GM21717 (cell line): ENCODE results near the gene THRB.

Experiments
- ATAC-seq: cut with Tn5 transposase; IDR thresholded peaks from one replicate; pipeline ENCODE4 v1.9.1; 2021; ENCODE audit warnings: mild to moderate bottlenecking, moderate library complexity; ENCODE audit not compliant: unreplicated experiment

THRB gene

GRCh38 chr3:24385012-24385615, 109.5 kb downstream of the THRB start:
- no peak for ATAC-seq

GRCh38 chr3:24382647-24383046, 112.0 kb downstream of the THRB start:
- no peak for ATAC-seq

- no peak for ATAC-seq
Measured at GRCh38 chr3:24379936-24380335, 114.7 kb downstream of the THRB start.

GRCh38 chr3:24378313-24378712, 116.3 kb downstream of the THRB start:
- ATAC-seq: no peak

GRCh38 chr3:24377218-24377993, 117.2 kb downstream of the THRB start:
- no peak for ATAC-seq

GRCh38 chr3:24375947-24376384, 118.7 kb downstream of the THRB start:
- ATAC-seq: no peak

GRCh38 chr3:24374801-24375200, 119.8 kb downstream of the THRB start:
- ATAC-seq: no peak

GRCh38 chr3:24373198-24373959, 121.3 kb downstream of the THRB start:
- ATAC-seq: no peak

- no peak for ATAC-seq
Measured at GRCh38 chr3:24372559-24373197, 122.0 kb downstream of the THRB start.

- no peak for ATAC-seq
Measured at GRCh38 chr3:24370352-24371090, 124.1 kb downstream of the THRB start.

- ATAC-seq: no peak
Measured at GRCh38 chr3:24368605-24369004, 126.0 kb downstream of the THRB start.

GRCh38 chr3:24367664-24368264, 126.9 kb downstream of the THRB start:
- no peak for ATAC-seq

GRCh38 chr3:24367216-24367615, 127.4 kb downstream of the THRB start:
- ATAC-seq: no peak

GRCh38 chr3:24365168-24365567, 129.5 kb downstream of the THRB start:
- ATAC-seq: no peak

- no peak for ATAC-seq
Measured at GRCh38 chr3:24364359-24364758, 130.3 kb downstream of the THRB start.

- ATAC-seq: no peak
Measured at GRCh38 chr3:24363242-24363641, 131.4 kb downstream of the THRB start.

- no peak for ATAC-seq
Measured at GRCh38 chr3:24361623-24362022, 133.0 kb downstream of the THRB start.

- ATAC-seq: no peak
Measured at GRCh38 chr3:24360957-24361356, 133.7 kb downstream of the THRB start.

GRCh38 chr3:24359645-24360462, 134.8 kb downstream of the THRB start:
- ATAC-seq: no peak
